Tibial artery (tissue), 4 donors: ENCODE data around the gene CCR5.

Experiments used
- DNase-seq, 2 donors: peaks; one replicate each; pipeline ENCODE4 v3.0.0-alpha.2; 2019
- H3K27ac ChIP-seq, 2 donors: fragments of 200-600 bp; sonication (generic) in 1 of 2; 1 replicate in 1 of 2; 2 replicates in 1 of 2; pipeline ENCODE4 v1.5.1; 2018 to 2019; ENCODE audit warnings: mild to moderate bottlenecking in 1 of 2
- H3K27me3 ChIP-seq, 2 donors: fragments of 200-600 bp; sonication (generic) in 1 of 2; one replicate each; pipeline versions ENCODE4 v1.5.1 to v1.6.0; 2016 to 2019
- H3K36me3 ChIP-seq, 3 donors: fragments of 200-600 bp; sonication (generic) in 2 of 3; one replicate each; pipeline ENCODE4 v1.5.1; 2016 to 2019; ENCODE audit warnings: mild to moderate bottlenecking in 2 of 3
- H3K4me1 ChIP-seq, 4 donors: fragments of 200-600 bp; sonication (generic) in 2 of 4; 1 replicate in 3 of 4; 2 replicates in 1 of 4; pipeline ENCODE4 v1.5.1; 2016 to 2019
- H3K4me3 ChIP-seq, 2 donors: fragments of 200-600 bp; sonication (generic) in 1 of 2; 1 replicate in 1 of 2; 2 replicates in 1 of 2; pipeline ENCODE4 v1.5.1; 2018 to 2019; ENCODE audit warnings: mild to moderate bottlenecking in 2 of 2
- H3K9me3 ChIP-seq, 3 donors: fragments of 200-600 bp; sonication (generic) in 1 of 3; one replicate each; pipeline ENCODE4 v1.5.1; 2016 to 2019
- CTCF ChIP-seq, 2 experiments: fragments of 200-600 bp in 1 of 2; fragments of 450-650 bp in 1 of 2; IDR thresholded peaks; one replicate each; pipeline ENCODE4 v1.5.1; 2017 to 2019; ENCODE audit warnings: antibody characterized with exemption in 2 of 2, mild to moderate bottlenecking in 1 of 2, moderate library complexity in 1 of 2
- intact Hi-C: fragments of 100-400 bp; cut with DNase I; formaldehyde crosslinking; loops from one replicate; pipeline ENCODE4 v1.15.0; 2023; ENCODE audit warnings: low total_unique reads

The CCR5 gene

GRCh38 chr3:46422617-46423016 lies 51.9 kb downstream of the CCR5 start:
- intact Hi-C loops, result no loop called here
- H3K4me3 ChIP-seq, result no peak overlapping the region
- H3K4me1 ChIP-seq, result no peaks in the 10 kb centered on the region
- H3K27ac ChIP-seq, result no peak overlapping the region
- no peak for TF ChIP-seq CTCF (IDR thresholded peaks at IDR 0.05)
- H3K9me3 ChIP-seq, result no peaks in the 10 kb centered on the region
- no peaks in the 10 kb centered on the region for H3K36me3 ChIP-seq
- DNase-seq, result no peak
- H3K27me3 ChIP-seq, result no peaks in the 10 kb centered on the region

- Histone ChIP-seq H3K36me3 (no peaks in the 10 kb centered on the region), H3K27me3 (no peaks in the 10 kb centered on the region), H3K4me3 (no peak overlapping the region), H3K9me3 (no peaks in the 10 kb centered on the region), H3K4me1 (no peaks in the 10 kb centered on the region), H3K27ac (no peak overlapping the region)
- no peak for DNase-seq
- intact Hi-C loops, result no loop called here
- no peak for TF ChIP-seq CTCF (IDR thresholded peaks at IDR 0.05)
Measured at GRCh38 chr3:46423588-46423987, 52.8 kb downstream of the CCR5 start.
